ENCODE data around the gene RBBP8NL.

GRCh38 chr20:62361799-62362589 lies 65.3 kb downstream of the RBBP8NL start:
- no peak for TF ChIP-seq CTCF (IDR thresholded peaks at IDR 0.05 in 2 of 3, conservative IDR thresholded peaks at IDR 0.05 in 1 of 3; ENCODE audit: insufficient read depth in 2 of 3, low read depth in 1 of 3, low read length in 3 of 3)
- TF ChIP-seq GABPA (tag; conservative IDR thresholded peaks at IDR 0.05; ENCODE audit: low read depth) = no peak
- TF ChIP-seq, protein P1, sequence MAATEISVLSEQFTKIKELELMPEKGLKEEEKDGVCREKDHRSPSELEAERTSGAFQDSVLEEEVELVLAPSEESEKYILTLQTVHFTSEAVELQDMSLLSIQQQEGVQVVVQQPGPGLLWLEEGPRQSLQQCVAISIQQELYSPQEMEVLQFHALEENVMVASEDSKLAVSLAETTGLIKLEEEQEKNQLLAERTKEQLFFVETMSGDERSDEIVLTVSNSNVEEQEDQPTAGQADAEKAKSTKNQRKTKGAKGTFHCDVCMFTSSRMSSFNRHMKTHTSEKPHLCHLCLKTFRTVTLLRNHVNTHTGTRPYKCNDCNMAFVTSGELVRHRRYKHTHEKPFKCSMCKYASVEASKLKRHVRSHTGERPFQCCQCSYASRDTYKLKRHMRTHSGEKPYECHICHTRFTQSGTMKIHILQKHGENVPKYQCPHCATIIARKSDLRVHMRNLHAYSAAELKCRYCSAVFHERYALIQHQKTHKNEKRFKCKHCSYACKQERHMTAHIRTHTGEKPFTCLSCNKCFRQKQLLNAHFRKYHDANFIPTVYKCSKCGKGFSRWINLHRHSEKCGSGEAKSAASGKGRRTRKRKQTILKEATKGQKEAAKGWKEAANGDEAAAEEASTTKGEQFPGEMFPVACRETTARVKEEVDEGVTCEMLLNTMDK (IDR thresholded peaks at IDR 0.05; ENCODE audit: borderline replicate concordance, insufficient read depth, low read depth, low read length, poor library complexity, severe bottlenecking) = no peak
- no peak for TF ChIP-seq HDAC2 (IDR thresholded peaks at IDR 0.05)

Measured in K562 (cell line).